Adrenal gland (tissue), 5 donors: Measurements from ENCODE around the gene DNAH17.

ENCODE experiments used
- CTCF ChIP-seq, 6 experiments: fragments of 450-650 bp in 4 of 6; fragments of 200-600 bp in 2 of 6; sonication (generic) in 1 of 6; IDR thresholded peaks; 1 replicate in 5 of 6; 2 replicates in 1 of 6; pipeline versions ENCODE4 v1.5.1 to v1.8.0; 2016 to 2021; ENCODE audit warnings: antibody characterized with exemption in 6 of 6, mild to moderate bottlenecking in 2 of 6, moderate library complexity in 1 of 6
- POLR2A ChIP-seq, 2 donors: fragments of 450-650 bp; IDR thresholded peaks; one replicate each; pipeline ENCODE4 v1.6.1; 2017; ENCODE audit warnings: antibody characterized with exemption in 2 of 2, mild to moderate bottlenecking in 2 of 2, moderate library complexity in 1 of 2
- donor health status: DM: no; HTN: no; CAD: no.

DNA sequence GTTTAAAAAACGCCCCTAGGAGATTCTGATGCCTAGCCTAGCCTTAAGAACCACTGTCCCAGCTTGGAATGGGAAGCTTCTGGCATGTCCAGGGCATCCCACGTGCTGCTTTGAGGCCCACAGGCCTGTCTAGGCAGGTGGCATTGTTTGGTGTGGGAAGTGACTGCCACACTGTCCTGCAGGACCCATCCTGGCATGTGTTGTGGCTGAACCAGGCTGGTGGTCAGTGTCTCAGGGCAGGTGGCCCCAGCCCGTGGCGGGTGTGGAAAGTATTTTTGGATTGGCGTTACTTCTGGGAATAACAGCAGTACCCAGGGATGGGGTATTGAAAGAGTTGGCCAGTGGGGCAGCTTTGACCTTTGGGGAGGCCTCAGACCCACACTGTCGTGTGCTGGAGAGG lies 170.8 kb downstream of the DNAH17 start:
- TF ChIP-seq POLR2A (IDR thresholded peaks at IDR 0.05): no peak
- TF ChIP-seq CTCF (IDR thresholded peaks at IDR 0.05): no peak
